H1 (cell line): ENCODE data around the gene ZNF154. TPM values are rescaled to one million over a fixed set of nuclear protein-coding genes. Genes with fewer than 3 reads are reported as not detected.
A peak's percentile ranks its signal among the peaks of the same experiment; 100 is the strongest.

Experiments used
- ASH2L ChIP-seq: fragments of 200-600, 300-600 bp; sonication (generic); IDR thresholded peaks from one replicate; pipeline ENCODE4 v1.7.1; 2017; ENCODE audit warnings: low read length
- ATF3 ChIP-seq: IDR thresholded peaks from 2 replicates; pipeline ENCODE4 v1.6.1; 2011; ENCODE audit warnings: low read depth, mild to moderate bottlenecking, low read length; ENCODE audit not compliant: insufficient read depth
- BCL11A ChIP-seq, 2 experiments: IDR thresholded peaks; one replicate each; pipeline ENCODE4 v1.6.1; 2011; ENCODE audit warnings: low read depth in 2 of 2, low read length in 2 of 2, mild to moderate bottlenecking in 2 of 2
- CBX8 ChIP-seq: fragments of 300-800, 300-1000 bp; sonication (generic); IDR thresholded peaks from 2 replicates; pipeline ENCODE4 v1.7.1; 2016; ENCODE audit warnings: low read depth, low read length, borderline replicate concordance
- EGR1 ChIP-seq: IDR thresholded peaks from 2 replicates; pipeline ENCODE4 v1.6.1; 2011; ENCODE audit warnings: low read depth, low read length, borderline replicate concordance
- EP300 ChIP-seq, 2 experiments: IDR thresholded peaks; 1 replicate in 1 of 2; 2 replicates in 1 of 2; pipeline ENCODE4 v1.6.1; 2011 to 2012; ENCODE audit warnings: low read depth in 2 of 2, low read length in 2 of 2, mild to moderate bottlenecking in 2 of 2, borderline replicate concordance in 1 of 2, inconsistent platforms in 1 of 2, moderate library complexity in 1 of 2
- GABPA ChIP-seq: IDR thresholded peaks from 2 replicates; pipeline ENCODE4 v1.6.1; 2011; ENCODE audit warnings: mild to moderate bottlenecking, low read length, moderate library complexity, borderline replicate concordance; ENCODE audit not compliant: insufficient read depth
- HDAC6 ChIP-seq: IDR thresholded peaks from one replicate; pipeline ENCODE4 v1.7.1; 2012; ENCODE audit warnings: low read depth, mild to moderate bottlenecking, inconsistent platforms, low read length, moderate library complexity
- KDM4A ChIP-seq: IDR thresholded peaks from one replicate; pipeline ENCODE4 v1.7.1; 2012; ENCODE audit warnings: low read depth, mild to moderate bottlenecking, moderate library complexity, low read length, inconsistent platforms; ENCODE audit not compliant: severe bottlenecking
- POLR2A ChIP-seq, 2 experiments: IDR thresholded peaks; 1 replicate in 1 of 2; 2 replicates in 1 of 2; pipeline ENCODE4 v1.6.1; 2011; ENCODE audit warnings: low read depth in 2 of 2, low read length in 2 of 2, mild to moderate bottlenecking in 2 of 2; ENCODE audit errors: control extremely low read depth in 1 of 2
- POLR2AphosphoS5 ChIP-seq: IDR thresholded peaks from 2 replicates; pipeline ENCODE4 v1.6.1; 2011; ENCODE audit warnings: low read depth, low read length
- RBBP5 ChIP-seq: IDR thresholded peaks from 2 replicates; pipeline ENCODE4 v1.7.1; 2012; ENCODE audit warnings: low read depth, mild to moderate bottlenecking, inconsistent platforms, low read length, moderate library complexity, borderline replicate concordance
- RNF2 ChIP-seq: fragments of 200-900, 300-1000 bp; sonication (generic); IDR thresholded peaks from 2 replicates; pipeline ENCODE4 v1.7.1; 2016; ENCODE audit warnings: borderline replicate concordance, low read depth, mild to moderate bottlenecking, antibody characterized with exemption, low read length; ENCODE audit not compliant: poor library complexity, severe bottlenecking; ENCODE audit errors: missing control alignments
- SIRT6 ChIP-seq: IDR thresholded peaks from one replicate; pipeline ENCODE4 v1.7.1; 2012; ENCODE audit warnings: low read length, inconsistent platforms
- SIX5 ChIP-seq: IDR thresholded peaks from 2 replicates; pipeline ENCODE4 v1.6.1; 2011; ENCODE audit warnings: mild to moderate bottlenecking, low read depth, low read length
- SP2 ChIP-seq: IDR thresholded peaks from 2 replicates; pipeline ENCODE4 v1.6.1; 2012; ENCODE audit warnings: mild to moderate bottlenecking, low read length, inconsistent platforms
- SUZ12 ChIP-seq: fragments of 200-600 bp; sonication (generic); IDR thresholded peaks from 2 replicates; pipeline ENCODE4 v1.6.1; 2012; ENCODE audit warnings: mild to moderate bottlenecking, inconsistent platforms, low read length, moderate library complexity, mixed read lengths
- TCF12 ChIP-seq: IDR thresholded peaks from 2 replicates; pipeline ENCODE4 v1.6.1; 2011; ENCODE audit warnings: low read depth, mild to moderate bottlenecking, low read length
- TEAD4 ChIP-seq: IDR thresholded peaks from 2 replicates; pipeline ENCODE4 v1.6.1; 2012; ENCODE audit warnings: low read depth, low read length, inconsistent platforms, mixed read lengths
- polyA plus RNA-seq, 7 experiments: library from polyadenylated mRNA; depleted of rRNA in 3 of 7; stranded (reverse) in 5 of 7; unstranded in 2 of 7; fragments of >200 nt in 5 of 7; fragments of 200-250 nt in 2 of 7; gene quantifications; 1 replicate in 5 of 7; 2 replicates in 1 of 7; 4 replicates in 1 of 7; pipeline versions ENCODE4 v1.2.1 to v1.2.3, GENCODE V29; 2011 to 2013; ENCODE audit warnings: missing spikeins in 2 of 7, mixed read lengths in 2 of 7
- total RNA-seq: library from RNA; stranded (reverse); fragmentation: NEBNext Ultra II Directional; extraction: Animal tissue kit (Norgen Biotek cat#: 25700); gene quantifications from 2 replicates; pipeline ENCODE4 v1.2.1, GENCODE V29; 2021
- TF ChIP-seq, protein P1 (sequence below): IDR thresholded peaks from 2 replicates; pipeline ENCODE4 v1.6.1; 2012; ENCODE audit warnings: low read length, inconsistent platforms

Gene ZNF154
- total and polyA plus RNA-seq, 2 of the 8 experiments (the other 6 are each of a cell fraction or from before 2014, with no cell fraction given) = 5.3 to 11.6 TPM

DNA sequence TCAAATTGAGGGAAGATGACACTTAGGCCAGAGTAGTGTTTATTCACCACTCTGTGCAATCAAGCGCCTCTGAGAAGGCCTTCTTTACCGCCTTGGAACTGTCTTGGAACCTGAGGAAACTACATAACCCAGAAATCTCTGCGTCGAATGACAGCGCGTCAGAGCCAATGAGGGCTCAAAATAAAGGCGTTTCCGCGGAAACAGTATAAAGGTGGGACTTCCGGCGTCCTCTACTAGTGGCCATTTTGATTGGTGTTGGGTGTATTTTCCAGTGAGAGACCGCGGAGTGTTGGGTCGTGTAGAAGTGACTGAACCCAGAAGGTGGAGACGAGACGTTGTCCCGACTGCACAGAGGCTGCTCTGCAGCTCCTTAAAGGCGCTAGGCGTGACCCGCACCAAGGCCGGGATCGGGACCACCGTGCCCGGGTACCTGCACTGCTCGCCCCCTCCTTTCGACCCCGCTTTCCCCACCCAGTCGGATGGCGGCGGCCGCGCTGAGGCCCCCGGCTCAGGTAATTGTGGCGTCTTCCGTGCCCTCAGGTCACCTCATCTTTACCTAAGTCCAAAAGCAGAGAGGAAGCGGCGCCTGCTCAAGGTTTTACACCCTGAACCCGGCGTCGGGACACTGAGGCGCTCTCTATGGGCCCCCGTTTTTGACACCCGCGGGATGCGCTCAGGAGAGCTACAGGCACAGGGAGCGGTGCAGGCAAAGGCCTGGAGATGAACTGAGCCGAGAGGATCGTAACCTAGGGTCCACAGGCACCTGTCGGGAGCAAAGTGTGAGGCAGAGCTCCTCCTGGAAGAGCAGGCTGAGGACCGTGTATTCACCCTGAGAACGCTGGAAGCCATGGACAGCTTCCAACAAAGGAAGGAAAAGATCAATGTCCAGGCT lies 37.8 kb upstream of the ZNF154 start, which contains the start of gene ZNF776 (continued):
- 0 out of 2 replicates have a peak, but pooled peaks have one; percentile 22 for TF ChIP-seq TCF12
- peak; percentile 95 for TF ChIP-seq RBBP5
- TF ChIP-seq, protein P1, sequence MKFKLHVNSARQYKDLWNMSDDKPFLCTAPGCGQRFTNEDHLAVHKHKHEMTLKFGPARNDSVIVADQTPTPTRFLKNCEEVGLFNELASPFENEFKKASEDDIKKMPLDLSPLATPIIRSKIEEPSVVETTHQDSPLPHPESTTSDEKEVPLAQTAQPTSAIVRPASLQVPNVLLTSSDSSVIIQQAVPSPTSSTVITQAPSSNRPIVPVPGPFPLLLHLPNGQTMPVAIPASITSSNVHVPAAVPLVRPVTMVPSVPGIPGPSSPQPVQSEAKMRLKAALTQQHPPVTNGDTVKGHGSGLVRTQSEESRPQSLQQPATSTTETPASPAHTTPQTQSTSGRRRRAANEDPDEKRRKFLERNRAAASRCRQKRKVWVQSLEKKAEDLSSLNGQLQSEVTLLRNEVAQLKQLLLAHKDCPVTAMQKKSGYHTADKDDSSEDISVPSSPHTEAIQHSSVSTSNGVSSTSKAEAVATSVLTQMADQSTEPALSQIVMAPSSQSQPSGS = no peak
- TF ChIP-seq GABPA = peak; percentile 96
- TF ChIP-seq SIRT6 = no peak
- no peak for TF ChIP-seq TEAD4
- TF ChIP-seq CBX8 = no peak
- peak; percentile 74 for TF ChIP-seq KDM4A
- no peak for TF ChIP-seq ATF3
- TF ChIP-seq SIX5 = peak; percentile 91
- no peak for TF ChIP-seq SUZ12
- TF ChIP-seq BCL11A (IDR thresholded peaks at IDR 0.05; ENCODE audit: low read depth in 2 of 2, low read length in 2 of 2) = no peak
- peak; percentile 52 to 87 for TF ChIP-seq POLR2A (IDR thresholded peaks at IDR 0.05; ENCODE audit: control extremely low read depth in 1 of 2, low read depth in 2 of 2, low read length in 2 of 2)
- TF ChIP-seq EGR1 = no peak
- TF ChIP-seq POLR2AphosphoS5 = peak; percentile 77
- no peak for TF ChIP-seq HDAC6
- no peak for TF ChIP-seq EP300 (IDR thresholded peaks at IDR 0.05; ENCODE audit: borderline replicate concordance in 1 of 2, low read depth in 2 of 2, low read length in 2 of 2)
- TF ChIP-seq SP2 = peak; percentile 66; the same call in 1 of the 2 replicates
- TF ChIP-seq ASH2L = peak; percentile 89
- no peak for TF ChIP-seq RNF2
